Testis (tissue), 2 donors: ENCODE results near the gene ELL2.

Experiments
- POLR2A ChIP-seq: fragments of 450-650 bp; IDR thresholded peaks from one replicate; pipeline ENCODE4 v1.6.1; 2017; ENCODE audit warnings: antibody characterized with exemption, mild to moderate bottlenecking, moderate library complexity
- TF ChIP-seq, protein P1 (sequence below), 3 experiments: fragments of 450-650 bp in 2 of 3; fragments of 200-600 bp in 1 of 3; sonication (generic) in 1 of 3; IDR thresholded peaks; one replicate each; pipeline ENCODE4 v1.5.1; 2016 to 2019; ENCODE audit warnings: antibody characterized with exemption in 3 of 3, mild to moderate bottlenecking in 2 of 3, moderate library complexity in 1 of 3

- TF ChIP-seq, protein P1, sequence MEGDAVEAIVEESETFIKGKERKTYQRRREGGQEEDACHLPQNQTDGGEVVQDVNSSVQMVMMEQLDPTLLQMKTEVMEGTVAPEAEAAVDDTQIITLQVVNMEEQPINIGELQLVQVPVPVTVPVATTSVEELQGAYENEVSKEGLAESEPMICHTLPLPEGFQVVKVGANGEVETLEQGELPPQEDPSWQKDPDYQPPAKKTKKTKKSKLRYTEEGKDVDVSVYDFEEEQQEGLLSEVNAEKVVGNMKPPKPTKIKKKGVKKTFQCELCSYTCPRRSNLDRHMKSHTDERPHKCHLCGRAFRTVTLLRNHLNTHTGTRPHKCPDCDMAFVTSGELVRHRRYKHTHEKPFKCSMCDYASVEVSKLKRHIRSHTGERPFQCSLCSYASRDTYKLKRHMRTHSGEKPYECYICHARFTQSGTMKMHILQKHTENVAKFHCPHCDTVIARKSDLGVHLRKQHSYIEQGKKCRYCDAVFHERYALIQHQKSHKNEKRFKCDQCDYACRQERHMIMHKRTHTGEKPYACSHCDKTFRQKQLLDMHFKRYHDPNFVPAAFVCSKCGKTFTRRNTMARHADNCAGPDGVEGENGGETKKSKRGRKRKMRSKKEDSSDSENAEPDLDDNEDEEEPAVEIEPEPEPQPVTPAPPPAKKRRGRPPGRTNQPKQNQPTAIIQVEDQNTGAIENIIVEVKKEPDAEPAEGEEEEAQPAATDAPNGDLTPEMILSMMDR (IDR thresholded peaks at IDR 0.05), result no peak
- no peak for TF ChIP-seq POLR2A
Measured at GRCh38 chr5:95840956-95841705, 120.5 kb downstream of the ELL2 start.
